Right cardiac atrium (tissue), 5 donors: ENCODE results near the gene EPHX1. TPM values are rescaled to one million over a fixed set of nuclear protein-coding genes. Genes with fewer than 3 reads are reported as not detected.
A peak's percentile ranks its signal among the peaks of the same experiment; 100 is the strongest.

ENCODE experiments used
- ATAC-seq, 2 donors: fragments of 200-7000 bp; cut with Tn5 transposase; one replicate each; pipeline versions ENCODE4 v1.8.0 to v1.9.1; 2020; ENCODE audit warnings: moderate library complexity in 2 of 2, mild to moderate bottlenecking in 1 of 2
- DNase-seq, 3 donors: peaks; one replicate each; pipeline ENCODE4 v3.0.0-alpha.2; 2020
- H3K27ac ChIP-seq: one replicate; pipeline ENCODE4 v1.5.1; 2013; ENCODE audit warnings: mild to moderate bottlenecking, low read length, control low read depth, moderate library complexity
- H3K27me3 ChIP-seq: one replicate; pipeline ENCODE4 v1.6.1; 2013; ENCODE audit not compliant: control insufficient read depth, insufficient read depth
- H3K4me1 ChIP-seq: one replicate; pipeline ENCODE4 v1.6.1; 2013; ENCODE audit warnings: low read length; ENCODE audit not compliant: control insufficient read depth, insufficient read depth
- H3K4me3 ChIP-seq: one replicate; pipeline ENCODE4 v1.5.1; 2013; ENCODE audit warnings: low read length, control low read depth
- H3K9me3 ChIP-seq: one replicate; pipeline ENCODE4 v1.6.1; 2013; ENCODE audit warnings: low read length; ENCODE audit not compliant: control insufficient read depth
- WGBS: extraction: QIAGEN DNeasy Blood & Tissue Kit; methylation state at CpG from one replicate; pipeline ENCODE4 v1.1.7; 2013; 5-methylcytosine and 5-hydroxymethylcytosine counted together
- intact Hi-C, 4 donors: fragments of 100-400 bp; cut with DNase I; formaldehyde crosslinking; loops; one replicate each; pipeline versions ENCODE4 v1.11.0 to v1.14.0; 2022 to 2023
- polyA plus RNA-seq: library from polyadenylated mRNA; stranded (reverse); fragments of 200-250 nt; gene quantifications from one replicate; pipeline ENCODE4 v1.2.3, GENCODE V29; 2013
- total RNA-seq, 4 donors: library from RNA; stranded (reverse); fragmentation: NEBNext Ultra II Directional; extraction: Animal tissue kit (Norgen Biotek cat#: 25700); gene quantifications; one replicate each; pipeline ENCODE4 v1.2.1, GENCODE V29; 2021
- donor health status: healthy with polysubstance abuse.
- donor health status: DM: no; HTN: yes; CAD: no.
- donor health status: DM: no; HTN: no; CAD: no.
- donor health status: DM: no; HTN: yes; CAD: no; lungs with severe emphysema.
- donor health status: DM: yes; HTN: yes; CAD: no.

The EPHX1 gene
- total and polyA plus RNA-seq, 5 donors: 47.3 to 65.0 (median 54.0) TPM

- H3K9me3 ChIP-seq: no peaks in the 10 kb centered on the region
- no peak overlapping the region for H3K4me3 ChIP-seq
- 91% methylated on average over 14 of the region's 14 CpGs for WGBS
- H3K4me1 ChIP-seq: no peaks in the 10 kb centered on the region
- intact Hi-C loops: no loop called here
- peak in 1 of 2 donors; percentile 7 for ATAC-seq
- peak in 1 of 3 donors; percentile 1 for DNase-seq
- no peak overlapping the region for H3K27ac ChIP-seq
- no peaks in the 10 kb centered on the region for H3K27me3 ChIP-seq
Observed at GRCh38 chr1:225891229-225891972, 81.5 kb downstream of the EPHX1 start.

- 86% methylated on average over 6 of the region's 6 CpGs for WGBS
- no peak overlapping the region for H3K4me3 ChIP-seq
- no peaks in the 10 kb centered on the region for H3K27me3 ChIP-seq
- no peak overlapping the region for H3K27ac ChIP-seq
- DNase-seq (peak in 1 of 3 donors; percentile 5), ATAC-seq (no peak)
- no peaks in the 10 kb centered on the region for H3K4me1 ChIP-seq
- intact Hi-C loops: no loop called here
- H3K9me3 ChIP-seq: no peaks in the 10 kb centered on the region
Observed at GRCh38 chr1:225892307-225892706, 82.4 kb downstream of the EPHX1 start.

Other genes with a start within 250 kb of the EPHX1 start
- 100 to 1,000 TPM in 3 of 4 donors, 10 to 100 TPM in 1; 99.0 to 132 (median 115) TPM for gene ENAH, start 157.0 kb upstream of the EPHX1 start, total RNA-seq
- gene ENAH, start 157.0 kb upstream of the EPHX1 start, polyA plus RNA-seq: 29.8 TPM
- gene SRP9, start 32.3 kb upstream of the EPHX1 start, total RNA-seq: 100 to 1,000 TPM; 193 to 245 (median 219) TPM
- 259 TPM for gene SRP9, start 32.3 kb upstream of the EPHX1 start, polyA plus RNA-seq
- gene TMEM63A, start 72.3 kb downstream of the EPHX1 start, total RNA-seq: 10 to 100 TPM; 32.6 to 44.4 (median 37.9) TPM
- 29.3 TPM for gene TMEM63A, start 72.3 kb downstream of the EPHX1 start, polyA plus RNA-seq
- under 1 TPM; 0.24 to 0.54 (median 0.49) TPM for gene LEFTY1, start 79.0 kb downstream of the EPHX1 start, total RNA-seq
- 0.11 TPM for gene LEFTY1, start 79.0 kb downstream of the EPHX1 start, polyA plus RNA-seq
- gene PYCR2, start 114.1 kb downstream of the EPHX1 start, total RNA-seq: 10 to 100 TPM; 57.4 to 72.0 (median 62.3) TPM
- 76.9 TPM for gene PYCR2, start 114.1 kb downstream of the EPHX1 start, polyA plus RNA-seq
- gene LEFTY2, start 131.1 kb downstream of the EPHX1 start, total RNA-seq: 1 to 10 TPM in 3 of 4 donors, under 1 TPM in 1; 0.60 to 2.1 (median 1.1) TPM
- 0.59 TPM for gene LEFTY2, start 131.1 kb downstream of the EPHX1 start, polyA plus RNA-seq
- gene SDE2, start 189.2 kb downstream of the EPHX1 start, total RNA-seq: 10 to 100 TPM; 12.2 to 18.3 (median 12.7) TPM
- gene SDE2, start 189.2 kb downstream of the EPHX1 start, polyA plus RNA-seq: 9.4 TPM